Prostate gland (tissue), 2 donors: Measurements from ENCODE around the gene SIPA1L3. TPM values are rescaled to one million over a fixed set of nuclear protein-coding genes. Genes with fewer than 3 reads are reported as not detected.

Experiments
- DNase-seq: peaks from one replicate; pipeline ENCODE4 v3.0.0-alpha.2; 2019; ENCODE audit warnings: low spot score
- H3K27ac ChIP-seq, 2 donors: fragments of 200-600 bp; sonication (generic); 2 replicates each; pipeline ENCODE4 v1.5.1; 2017 to 2019
- H3K27me3 ChIP-seq: fragments of 200-600 bp; sonication (generic); replicated peaks from 2 replicates; pipeline ENCODE4 v1.5.1; 2019; ENCODE audit not compliant: insufficient read depth
- H3K36me3 ChIP-seq, 2 donors: fragments of 200-600 bp; sonication (generic); 1 replicate in 1 of 2; 2 replicates in 1 of 2; pipeline versions ENCODE4 v1.5.1 to v1.8.1; 2017 to 2019
- H3K4me1 ChIP-seq: fragments of 200-600 bp; sonication (generic); replicated peaks from 2 replicates; pipeline ENCODE4 v1.5.1; 2019
- H3K4me3 ChIP-seq, 2 donors: fragments of 200-600 bp; sonication (generic); 2 replicates each; pipeline ENCODE4 v1.5.1; 2017 to 2019
- H3K9me3 ChIP-seq: fragments of 200-600 bp; sonication (generic); 2 replicates; pipeline ENCODE4 v1.5.1; 2017
- CTCF ChIP-seq, 4 experiments: fragments of 200-600 bp in 2 of 4; fragments of 450-650 bp in 2 of 4; sonication (generic) in 2 of 4; IDR thresholded peaks; 1 replicate in 3 of 4; 2 replicates in 1 of 4; pipeline ENCODE4 v1.5.1; 2016 to 2019; ENCODE audit warnings: antibody characterized with exemption in 4 of 4, mild to moderate bottlenecking in 2 of 4, moderate library complexity in 2 of 4
- POLR2A ChIP-seq: fragments of 450-650 bp; IDR thresholded peaks from one replicate; pipeline ENCODE4 v1.6.1; 2016; ENCODE audit warnings: antibody characterized with exemption, mild to moderate bottlenecking
- POLR2AphosphoS5 ChIP-seq: sonication (generic); formaldehyde crosslinking; IDR thresholded peaks from one replicate; pipeline ENCODE4 v1.6.1; 2017; ENCODE audit warnings: antibody characterized with exemption
- WGBS: methylation state at CpG from one replicate; pipeline ENCODE4 v1.1.5; 2018; 5-methylcytosine and 5-hydroxymethylcytosine counted together
- intact Hi-C: fragments of 100-400 bp; cut with DNase I; formaldehyde crosslinking; loops from one replicate; pipeline ENCODE4 v1.14.2; 2022
- total RNA-seq, 2 donors: library from RNA; depleted of rRNA; stranded (reverse); fragments of >200 nt; gene quantifications; one replicate each; pipeline ENCODE4 v1.1.0, GENCODE V29; 2016

Gene SIPA1L3
- total RNA-seq, 2 donors from 2014 or later: 48.8 to 63.5 TPM

GRCh38 chr19:38143847-38144246 is 236.8 kb downstream of the SIPA1L3 start:
- Histone ChIP-seq H3K27ac (no peak overlapping the region), H3K36me3 (no peaks in the 10 kb centered on the region), H3K27me3 (no peaks in the 10 kb centered on the region), H3K9me3 (no peaks in the 10 kb centered on the region), H3K4me1 (no peaks in the 10 kb centered on the region), H3K4me3 (no peak overlapping the region)
- TF ChIP-seq POLR2AphosphoS5 (no peak), CTCF (IDR thresholded peaks at IDR 0.05) (no peak), POLR2A (no peak)
- 86% methylated on average over 5 of the region's 5 CpGs for WGBS
- intact Hi-C loops: loop anchor here (10.0 kb wide), 2 partner anchors 91 to 191 kb away; partner anchors contain the start of gene CATSPERG
- DNase-seq: no peak

GRCh38 chr19:38144667-38145066 is 237.7 kb downstream of the SIPA1L3 start:
- WGBS: 90% methylated on average over 6 of the region's 6 CpGs
- no peaks in the 10 kb centered on the region for H3K27me3 ChIP-seq
- DNase-seq: no peak
- no peaks in the 10 kb centered on the region for H3K4me1 ChIP-seq
- H3K36me3 ChIP-seq: no peaks in the 10 kb centered on the region
- H3K4me3 ChIP-seq: no peak overlapping the region
- H3K27ac ChIP-seq: no peak overlapping the region
- intact Hi-C loops: loop anchor here (10.0 kb wide), 2 partner anchors 90 to 190 kb away; partner anchors contain the start of gene CATSPERG
- H3K9me3 ChIP-seq: no peaks in the 10 kb centered on the region
- TF ChIP-seq CTCF (IDR thresholded peaks at IDR 0.05) (no peak), POLR2AphosphoS5 (no peak), POLR2A (no peak)

GRCh38 chr19:38145623-38146022 is 238.6 kb downstream of the SIPA1L3 start:
- 73% methylated on average over 4 of the region's 4 CpGs for WGBS
- TF ChIP-seq POLR2AphosphoS5 (no peak), POLR2A (no peak), CTCF (IDR thresholded peaks at IDR 0.05) (no peak)
- no peaks in the 10 kb centered on the region for H3K4me1 ChIP-seq
- DNase-seq: no peak
- no peak overlapping the region for H3K4me3 ChIP-seq
- no peaks in the 10 kb centered on the region for H3K9me3 ChIP-seq
- intact Hi-C loops: loop anchor here (10.0 kb wide), 2 partner anchors 89 to 189 kb away; partner anchors contain the start of gene CATSPERG
- H3K27me3 ChIP-seq: no peaks in the 10 kb centered on the region
- H3K36me3 ChIP-seq: no peaks in the 10 kb centered on the region
- no peak overlapping the region for H3K27ac ChIP-seq

- no peak overlapping the region for H3K4me3 ChIP-seq
- H3K27ac ChIP-seq: no peak overlapping the region
- H3K36me3 ChIP-seq: no peaks in the 10 kb centered on the region
- no peaks in the 10 kb centered on the region for H3K9me3 ChIP-seq
- peak; percentile 39 for DNase-seq
- WGBS: 88% methylated on average over 9 of the region's 9 CpGs
- no peaks in the 10 kb centered on the region for H3K4me1 ChIP-seq
- no peaks in the 10 kb centered on the region for H3K27me3 ChIP-seq
- no peak for TF ChIP-seq CTCF (IDR thresholded peaks at IDR 0.05)
- TF ChIP-seq POLR2AphosphoS5: peak; percentile 45
- intact Hi-C loops: loop anchor here (10.0 kb wide), 2 partner anchors 86 to 186 kb away; partner anchors contain the start of gene CATSPERG
Observed at GRCh38 chr19:38148337-38148736, 241.3 kb downstream of the SIPA1L3 start.

GRCh38 chr19:38149661-38150061 is 242.7 kb downstream of the SIPA1L3 start:
- Histone ChIP-seq H3K27ac (no peak overlapping the region), H3K4me1 (no peaks in the 10 kb centered on the region), H3K4me3 (no peak overlapping the region), H3K9me3 (no peaks in the 10 kb centered on the region), H3K27me3 (no peaks in the 10 kb centered on the region), H3K36me3 (no peaks in the 10 kb centered on the region)
- intact Hi-C loops: loop anchor here (10.0 kb wide), 2 partner anchors 85 to 185 kb away; partner anchors contain the start of gene CATSPERG
- WGBS: 84% methylated on average over 6 of the region's 6 CpGs
- TF ChIP-seq POLR2AphosphoS5 (no peak), POLR2A (no peak), CTCF (IDR thresholded peaks at IDR 0.05) (no peak)
- no peak for DNase-seq
